Fibroblast of pulmonary artery (primary cell): ENCODE data around the gene LPAR1.

Source experiments
- DNase-seq: peaks from one replicate; pipeline ENCODE4 v3.0.0-alpha.2; 2010; ENCODE audit warnings: low read depth
- H3K4me3 ChIP-seq: replicated peaks from 2 replicates; pipeline ENCODE4 v1.5.1; 2011; ENCODE audit warnings: low read depth, mild to moderate bottlenecking, control low read depth, low read length, moderate library complexity
- TF ChIP-seq, protein P1 (sequence below): IDR thresholded peaks from 2 replicates; pipeline ENCODE4 v1.5.1; 2011; ENCODE audit warnings: mild to moderate bottlenecking, control low read depth, low read length, inconsistent platforms; ENCODE audit errors: missing control alignments

Gene LPAR1, protein sequence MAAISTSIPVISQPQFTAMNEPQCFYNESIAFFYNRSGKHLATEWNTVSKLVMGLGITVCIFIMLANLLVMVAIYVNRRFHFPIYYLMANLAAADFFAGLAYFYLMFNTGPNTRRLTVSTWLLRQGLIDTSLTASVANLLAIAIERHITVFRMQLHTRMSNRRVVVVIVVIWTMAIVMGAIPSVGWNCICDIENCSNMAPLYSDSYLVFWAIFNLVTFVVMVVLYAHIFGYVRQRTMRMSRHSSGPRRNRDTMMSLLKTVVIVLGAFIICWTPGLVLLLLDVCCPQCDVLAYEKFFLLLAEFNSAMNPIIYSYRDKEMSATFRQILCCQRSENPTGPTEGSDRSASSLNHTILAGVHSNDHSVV

DNA sequence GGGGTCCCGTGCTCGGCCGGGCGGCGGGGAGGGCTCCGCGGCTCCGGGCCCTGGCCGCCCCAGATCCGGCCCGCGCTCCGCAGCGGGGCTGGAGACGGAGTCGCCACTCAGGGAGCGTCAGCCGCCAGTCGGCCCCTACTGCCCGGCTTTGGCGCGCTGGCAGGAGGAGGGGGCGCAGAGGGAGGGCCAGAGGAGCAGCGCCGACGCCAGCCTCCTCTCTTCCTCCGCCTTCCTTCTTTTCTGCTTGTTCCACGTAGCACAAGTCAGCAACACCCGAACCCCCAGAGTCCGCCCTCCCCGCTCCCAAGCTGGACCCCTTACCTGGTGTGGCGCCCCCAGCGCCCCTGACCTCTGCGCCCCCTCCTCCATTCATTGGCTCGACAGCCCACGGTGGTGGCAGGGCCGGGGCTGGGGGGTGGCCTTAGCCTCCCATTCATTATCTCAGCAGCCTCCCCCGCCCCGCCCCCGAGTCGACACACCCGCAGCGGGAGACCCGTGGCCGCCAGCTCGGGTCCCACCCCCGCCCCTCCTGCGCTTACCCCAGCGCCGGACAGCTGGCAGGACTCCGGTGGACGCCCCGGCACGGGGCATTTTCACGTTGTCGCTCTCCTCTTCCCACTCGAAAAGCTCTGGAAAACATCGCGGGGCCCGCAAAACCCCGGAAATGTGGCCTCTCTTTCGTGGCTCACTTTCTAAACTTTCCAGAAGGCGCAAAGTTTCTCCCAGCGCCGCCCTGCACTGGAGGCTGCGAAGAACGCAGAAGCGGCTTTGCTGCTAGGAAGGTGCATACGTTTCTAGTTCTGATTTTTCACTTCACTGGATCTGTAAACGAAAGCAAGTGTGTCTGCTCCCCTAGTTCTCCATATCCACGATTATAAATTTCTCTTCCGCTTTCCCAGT is at the start of gene LPAR1:
LPAR1 (minus strand) TSS at position 140 of the 900 bp plus-strand sequence. CDS start 66,353 bp downstream, outside the sequence.
- DNase-seq, result peak; percentile 59

GRCh38 chr9:111078391-111079038 is 40.2 kb upstream of the LPAR1 start:
- TF ChIP-seq, protein P1, sequence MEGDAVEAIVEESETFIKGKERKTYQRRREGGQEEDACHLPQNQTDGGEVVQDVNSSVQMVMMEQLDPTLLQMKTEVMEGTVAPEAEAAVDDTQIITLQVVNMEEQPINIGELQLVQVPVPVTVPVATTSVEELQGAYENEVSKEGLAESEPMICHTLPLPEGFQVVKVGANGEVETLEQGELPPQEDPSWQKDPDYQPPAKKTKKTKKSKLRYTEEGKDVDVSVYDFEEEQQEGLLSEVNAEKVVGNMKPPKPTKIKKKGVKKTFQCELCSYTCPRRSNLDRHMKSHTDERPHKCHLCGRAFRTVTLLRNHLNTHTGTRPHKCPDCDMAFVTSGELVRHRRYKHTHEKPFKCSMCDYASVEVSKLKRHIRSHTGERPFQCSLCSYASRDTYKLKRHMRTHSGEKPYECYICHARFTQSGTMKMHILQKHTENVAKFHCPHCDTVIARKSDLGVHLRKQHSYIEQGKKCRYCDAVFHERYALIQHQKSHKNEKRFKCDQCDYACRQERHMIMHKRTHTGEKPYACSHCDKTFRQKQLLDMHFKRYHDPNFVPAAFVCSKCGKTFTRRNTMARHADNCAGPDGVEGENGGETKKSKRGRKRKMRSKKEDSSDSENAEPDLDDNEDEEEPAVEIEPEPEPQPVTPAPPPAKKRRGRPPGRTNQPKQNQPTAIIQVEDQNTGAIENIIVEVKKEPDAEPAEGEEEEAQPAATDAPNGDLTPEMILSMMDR, result no peak
- peak; percentile 49 for DNase-seq
- no peak overlapping the region for H3K4me3 ChIP-seq

More for the DNA sequence above, at the start of gene LPAR1:
- H3K4me3 ChIP-seq, result peak within 1 kb of the TSS; percentile 87
- TF ChIP-seq, protein P1, result no peak

DNA sequence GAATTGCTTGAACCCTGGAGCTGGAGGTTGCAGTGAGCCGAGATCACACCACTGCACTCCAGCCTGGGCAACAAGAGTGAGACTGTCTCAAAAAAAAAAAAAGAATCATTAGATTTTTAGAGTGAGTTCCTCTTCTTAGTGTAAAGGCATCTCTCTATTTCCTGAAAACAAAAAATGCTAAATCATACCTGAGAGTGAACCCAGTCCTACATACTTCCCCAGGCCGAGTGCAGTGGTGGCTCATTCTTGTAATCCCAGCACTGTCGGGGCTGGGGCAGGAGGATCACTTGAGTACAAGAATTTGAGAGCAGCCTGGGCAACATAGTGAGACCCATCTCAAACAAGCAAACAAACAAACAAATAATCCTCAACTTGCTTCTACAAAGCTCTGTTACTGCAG is 38.2 kb upstream of the LPAR1 start:
- TF ChIP-seq, protein P1, result no peak
- H3K4me3 ChIP-seq, result no peak overlapping the region
- DNase-seq, result no peak

GRCh38 chr9:111076042-111076441 is 37.8 kb upstream of the LPAR1 start:
- TF ChIP-seq, protein P1, result no peak
- DNase-seq, result no peak
- no peak overlapping the region for H3K4me3 ChIP-seq

DNA sequence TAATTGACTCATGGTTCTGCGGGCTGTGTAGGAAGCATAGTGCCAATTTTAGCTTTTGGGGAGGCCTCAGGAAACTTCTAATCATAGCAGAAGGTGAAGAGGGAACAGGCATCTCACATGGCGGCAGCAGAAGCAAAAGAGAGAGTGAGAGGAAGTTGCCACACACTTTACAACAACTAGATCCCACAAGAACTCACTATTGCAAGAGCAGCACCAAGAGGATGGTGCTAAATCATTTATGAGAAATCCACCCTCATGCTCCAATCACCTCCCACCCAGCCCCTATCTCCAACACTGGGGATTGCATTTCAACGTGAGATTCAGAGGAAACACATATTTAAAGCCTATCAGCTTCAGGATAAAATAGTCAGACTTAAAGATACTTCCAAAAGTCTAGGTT is 36.1 kb upstream of the LPAR1 start:
- no peak overlapping the region for H3K4me3 ChIP-seq
- no peak for DNase-seq
- TF ChIP-seq, protein P1, result peak; percentile 6

DNA sequence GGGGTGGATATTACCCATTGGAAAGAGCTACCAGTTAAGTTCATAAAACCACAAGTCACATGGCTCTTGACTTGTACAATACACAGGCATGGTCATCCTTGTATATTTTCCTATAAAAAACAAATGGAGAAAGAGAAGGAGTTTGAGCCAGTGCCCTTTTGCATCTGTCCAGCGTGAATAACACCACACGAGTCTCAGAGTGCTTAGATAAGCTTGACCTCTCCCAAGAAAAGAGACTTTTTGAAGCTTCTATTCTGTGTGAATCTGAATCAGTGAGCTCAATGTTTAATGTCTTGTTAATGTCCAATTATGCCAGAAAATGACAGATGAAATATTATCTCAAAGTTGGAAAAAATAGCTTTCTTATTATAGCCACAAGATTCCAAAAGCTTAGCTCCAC is 30.9 kb upstream of the LPAR1 start:
- DNase-seq, result peak; percentile 3
- TF ChIP-seq, protein P1, result no peak
- no peak overlapping the region for H3K4me3 ChIP-seq
